Caki2 (cell line): ENCODE results near the gene LRRTM3. TPM values are rescaled to one million over a fixed set of nuclear protein-coding genes. Genes with fewer than 3 reads are reported as not detected.

Experiments
- DNase-seq: peaks from one replicate; pipeline ENCODE4 v3.0.0-alpha.2; 2015; ENCODE audit warnings: low read depth
- in situ Hi-C: cut with HindIII; loops from 2 replicates; pipeline ENCODE4 v1.10.0; 2016; ENCODE audit warnings: low sequenced_read_pairs, low pct_unique_long_range_greater_than_20kb, mixed read lengths
- total RNA-seq: library from RNA; depleted of rRNA; stranded (reverse); fragments of >200 nt; shearing (Covaris generic); gene quantifications from 2 replicates; pipeline ENCODE4 v1.2.3, GENCODE V29; 2014; ENCODE audit warnings: low replicate concordance

Gene LRRTM3
- total RNA-seq, 1 experiment from 2014 or later = not detected

GRCh38 chr10:66999762-67000545 lies 74.1 kb downstream of the LRRTM3 start:
- in situ Hi-C loops = no loop called here
- DNase-seq = no peak

- no peak for DNase-seq
- in situ Hi-C loops = no loop called here
These were observed 78.9 kb downstream of the LRRTM3 start for GRCh38 chr10:67004690-67005089.

- DNase-seq = no peak
- in situ Hi-C loops = no loop called here
These were observed 80.1 kb downstream of the LRRTM3 start for GRCh38 chr10:67005981-67006380.

GRCh38 chr10:67011480-67011879 lies 85.6 kb downstream of the LRRTM3 start:
- DNase-seq = no peak
- in situ Hi-C loops = no loop called here

DNA sequence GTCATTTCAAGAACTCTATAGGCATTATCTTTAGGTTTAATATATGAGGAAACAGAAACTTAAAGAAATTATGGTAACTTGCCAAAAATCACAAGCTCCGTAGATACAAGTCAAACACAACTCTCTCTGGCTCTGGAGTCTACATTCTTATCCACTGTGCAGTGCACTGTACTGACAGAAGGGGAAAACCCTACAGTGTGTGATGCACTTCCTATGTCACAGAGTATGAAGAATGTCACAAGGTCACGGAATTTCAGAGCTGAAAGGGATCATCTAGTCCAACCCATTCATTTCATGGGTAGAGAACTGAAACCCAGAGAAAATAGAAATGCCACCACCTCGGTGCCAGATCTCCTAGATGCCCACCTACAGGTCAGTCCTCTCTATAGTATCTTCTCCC lies 86.1 kb downstream of the LRRTM3 start:
- no peak for DNase-seq
- in situ Hi-C loops = no loop called here

DNA sequence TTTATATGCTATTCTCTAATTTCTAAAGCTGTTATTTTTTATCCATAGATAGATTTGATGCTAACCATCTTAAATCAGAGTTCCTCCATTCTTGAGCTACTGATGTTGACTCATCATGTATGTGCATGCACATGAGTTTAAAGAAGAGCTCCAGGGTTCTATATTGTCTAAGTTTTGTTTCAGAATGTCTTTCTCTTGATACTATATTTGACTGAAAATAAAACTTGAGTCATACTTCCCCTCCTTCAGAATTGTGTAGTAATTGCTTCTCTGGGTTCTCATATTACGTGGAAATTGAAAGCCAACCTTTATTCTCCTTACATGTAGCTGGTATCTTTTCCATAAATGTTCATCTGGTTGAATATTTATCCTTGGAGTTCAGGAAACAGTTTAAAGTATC lies 89.4 kb downstream of the LRRTM3 start:
- no peak for DNase-seq
- in situ Hi-C loops = no loop called here

GRCh38 chr10:67017218-67017617 lies 91.4 kb downstream of the LRRTM3 start:
- in situ Hi-C loops = no loop called here
- DNase-seq = no peak

DNA sequence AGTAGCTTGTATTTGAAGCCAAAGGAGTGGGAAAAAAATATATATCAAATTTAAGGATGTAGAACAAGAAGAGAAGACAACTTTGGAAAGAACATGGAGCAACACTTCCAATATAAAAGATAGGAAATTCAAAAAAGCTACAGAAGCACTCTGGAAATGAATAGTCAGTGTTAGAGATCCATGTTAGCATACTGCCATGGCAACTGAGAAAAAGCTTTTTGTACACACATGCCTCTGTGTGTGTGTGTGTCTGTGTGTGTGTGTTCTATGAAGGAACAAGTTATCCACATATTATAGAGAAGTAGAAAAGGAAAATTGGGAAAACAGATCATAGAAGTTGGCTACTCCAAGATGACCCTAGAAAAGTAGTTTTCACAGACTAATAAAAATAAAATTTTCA lies 96.3 kb downstream of the LRRTM3 start:
- DNase-seq = no peak
- in situ Hi-C loops = no loop called here

DNA sequence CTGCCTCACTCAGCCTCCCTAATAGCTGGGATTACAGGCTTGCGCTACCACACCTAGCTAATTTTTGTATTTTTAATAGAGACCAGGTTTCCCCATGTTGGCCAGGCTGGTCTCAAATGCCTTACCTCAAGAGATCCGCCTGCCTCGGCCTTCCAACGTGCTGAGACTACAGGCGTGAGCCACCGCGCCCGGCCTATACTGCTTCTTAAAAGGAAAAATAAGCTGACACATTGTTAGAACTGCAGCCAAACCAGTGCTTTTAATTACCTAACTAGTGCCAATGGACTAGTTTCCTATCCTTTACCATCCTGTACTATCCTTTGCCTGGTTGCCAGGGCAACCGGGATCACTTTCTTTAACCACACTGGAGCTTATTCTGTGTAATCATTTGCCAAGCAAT lies 108.0 kb downstream of the LRRTM3 start:
- in situ Hi-C loops = no loop called here
- DNase-seq = no peak

DNA sequence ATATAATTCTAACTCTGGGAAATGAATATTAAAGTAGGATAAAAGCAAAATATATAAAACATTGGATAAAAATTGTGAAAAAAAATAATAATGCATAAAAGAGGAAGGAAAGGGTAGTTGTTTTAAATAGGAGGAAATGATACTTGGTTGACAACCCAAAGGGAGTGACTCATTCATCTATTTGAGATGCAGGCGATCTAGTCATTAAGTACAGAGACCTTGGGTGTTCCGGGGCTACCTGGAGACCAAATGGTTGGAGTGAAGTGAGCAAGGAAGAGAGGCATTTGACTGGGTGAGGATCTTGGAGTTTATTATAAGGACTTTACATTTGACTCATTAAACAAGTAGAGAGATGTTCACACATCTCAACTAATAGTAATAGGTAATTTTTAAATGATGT lies 111.0 kb downstream of the LRRTM3 start:
- DNase-seq = no peak
- in situ Hi-C loops = no loop called here

GRCh38 chr10:67043041-67043440 lies 117.2 kb downstream of the LRRTM3 start:
- no peak for DNase-seq
- in situ Hi-C loops = no loop called here

GRCh38 chr10:67045404-67045803 lies 119.6 kb downstream of the LRRTM3 start:
- in situ Hi-C loops = no loop called here
- DNase-seq = no peak

DNA sequence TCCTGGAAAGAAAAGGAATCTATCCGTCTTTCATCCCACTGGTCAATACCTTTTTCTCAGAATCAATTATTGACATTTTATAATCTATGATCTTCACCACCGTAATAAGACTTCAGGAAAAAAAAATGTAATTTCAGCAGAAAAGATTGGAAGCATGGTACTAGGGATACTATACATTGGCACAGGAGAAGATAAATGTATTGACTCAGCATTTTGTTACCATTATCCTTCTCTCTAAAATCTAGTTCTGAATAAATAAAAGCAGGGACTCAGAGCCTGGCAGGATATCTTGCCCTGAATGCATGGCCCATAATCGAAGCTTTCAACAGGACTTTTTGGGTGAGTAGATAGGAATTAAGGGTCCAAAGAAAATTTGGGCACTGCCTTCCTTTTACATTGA lies 120.7 kb downstream of the LRRTM3 start:
- in situ Hi-C loops = no loop called here
- no peak for DNase-seq

DNA sequence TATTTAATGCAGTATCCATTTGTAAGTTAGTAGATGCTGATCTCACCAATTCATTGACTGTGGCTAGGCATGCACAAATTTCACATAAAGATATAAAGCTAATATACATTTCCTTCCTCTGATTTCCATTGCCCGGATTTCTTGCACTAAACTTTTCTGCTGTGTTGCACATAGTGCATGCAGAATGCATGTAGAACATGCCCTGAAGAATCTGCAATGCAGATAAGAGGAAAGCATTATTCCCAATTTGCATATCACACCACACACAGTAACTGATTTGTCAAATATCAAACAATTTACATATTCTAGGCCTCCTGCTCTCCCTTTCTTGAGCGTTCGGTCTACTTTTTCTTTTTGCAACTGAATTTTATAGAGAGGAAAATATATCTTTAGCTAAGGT lies 124.2 kb downstream of the LRRTM3 start:
- in situ Hi-C loops = no loop called here
- no peak for DNase-seq

GRCh38 chr10:67050415-67050814 lies 124.6 kb downstream of the LRRTM3 start:
- in situ Hi-C loops = no loop called here
- no peak for DNase-seq

DNA sequence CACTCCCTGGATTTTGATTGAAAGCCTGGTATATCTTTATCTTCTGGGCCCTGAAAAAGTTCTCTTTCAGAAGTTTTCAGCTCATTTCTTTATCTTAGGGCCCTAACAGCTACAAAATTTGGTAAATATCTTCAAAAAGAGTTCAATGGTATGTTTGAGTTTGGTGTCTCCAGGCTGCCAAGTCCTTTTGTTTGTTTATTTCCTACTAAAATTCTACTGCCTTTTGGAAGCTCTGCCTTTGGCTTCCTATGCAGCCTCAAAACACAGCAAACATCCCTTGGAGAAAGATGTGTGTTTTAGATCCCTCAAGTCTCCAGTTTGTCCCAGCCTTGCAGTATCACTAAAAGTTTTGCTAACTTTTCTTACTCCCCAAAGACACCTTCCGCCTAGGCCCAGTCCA lies 146.8 kb downstream of the LRRTM3 start:
- DNase-seq = no peak
- in situ Hi-C loops = no loop called here

DNA sequence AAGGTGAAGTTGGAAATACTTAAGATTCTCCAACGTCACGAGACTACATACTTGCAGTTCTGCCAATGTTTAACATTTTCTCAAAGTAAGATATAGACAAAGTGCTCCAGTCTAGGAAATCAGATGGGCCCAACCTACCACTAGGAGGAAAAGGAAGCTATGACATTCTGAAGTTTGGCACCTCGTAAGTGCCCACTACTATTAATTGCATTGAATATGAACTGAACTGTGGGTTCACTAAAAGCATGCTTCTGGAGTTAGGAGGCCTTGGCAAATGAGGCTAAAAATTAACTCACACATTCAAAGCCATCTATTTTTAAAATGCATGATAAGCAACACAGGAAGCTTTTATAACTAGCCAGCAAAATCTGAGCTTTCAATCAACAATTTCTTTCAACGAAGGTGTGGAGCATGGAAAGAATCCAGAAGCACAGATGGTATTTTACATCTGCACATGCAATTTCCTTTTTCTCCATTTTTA lies 149.7 kb downstream of the LRRTM3 start:
- in situ Hi-C loops = no loop called here
- no peak for DNase-seq

DNA sequence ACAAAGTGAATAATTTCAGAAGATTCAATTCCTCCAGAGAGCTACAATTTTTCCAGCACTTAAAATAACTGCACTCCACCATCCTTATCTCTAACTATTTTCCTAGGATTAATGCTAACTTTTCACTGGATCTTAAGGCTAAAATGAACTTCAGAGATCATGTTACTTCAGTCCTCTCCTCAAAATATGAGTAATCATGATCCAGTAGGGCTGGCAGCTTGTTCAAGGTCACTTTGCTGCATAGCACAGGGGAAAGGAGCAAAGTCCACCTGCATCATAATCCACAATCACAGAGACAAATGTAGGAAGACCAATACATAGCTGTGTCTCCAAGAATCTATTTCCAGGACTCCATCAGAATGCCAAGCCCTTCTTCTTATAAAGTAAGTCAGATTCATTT lies 150.3 kb downstream of the LRRTM3 start:
- DNase-seq = no peak
- in situ Hi-C loops = no loop called here

DNA sequence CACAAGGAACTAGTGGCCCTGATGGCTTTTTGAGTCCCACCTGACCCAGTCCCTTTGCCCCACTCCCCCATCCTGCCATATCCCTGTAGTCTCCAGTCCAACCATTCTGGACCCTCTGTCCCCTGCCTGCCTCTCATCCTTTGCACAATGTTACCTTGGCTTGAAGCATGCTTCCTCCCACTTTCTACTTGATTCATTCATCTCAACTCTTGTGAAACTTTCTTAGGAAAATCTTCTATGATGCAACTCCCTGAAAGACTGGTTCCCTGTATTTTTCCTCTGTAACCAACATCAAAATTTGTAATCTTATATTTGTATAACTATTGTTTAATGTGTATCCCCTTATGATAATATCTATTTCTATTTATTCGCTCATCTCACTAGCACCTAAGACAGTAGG lies 151.5 kb downstream of the LRRTM3 start:
- in situ Hi-C loops = no loop called here

GRCh38 chr10:67079126-67079525 lies 153.3 kb downstream of the LRRTM3 start:
- DNase-seq = no peak
- in situ Hi-C loops = no loop called here

More for the DNA sequence above, 151.5 kb downstream of the LRRTM3 start:
- DNase-seq = no peak
